ENCODE data around the gene CD96.

GRCh38 chr3:111595232-111595631 is 53.2 kb downstream of the CD96 start, which contains the start of gene ZBED2:
- TF ChIP-seq, protein P1, sequence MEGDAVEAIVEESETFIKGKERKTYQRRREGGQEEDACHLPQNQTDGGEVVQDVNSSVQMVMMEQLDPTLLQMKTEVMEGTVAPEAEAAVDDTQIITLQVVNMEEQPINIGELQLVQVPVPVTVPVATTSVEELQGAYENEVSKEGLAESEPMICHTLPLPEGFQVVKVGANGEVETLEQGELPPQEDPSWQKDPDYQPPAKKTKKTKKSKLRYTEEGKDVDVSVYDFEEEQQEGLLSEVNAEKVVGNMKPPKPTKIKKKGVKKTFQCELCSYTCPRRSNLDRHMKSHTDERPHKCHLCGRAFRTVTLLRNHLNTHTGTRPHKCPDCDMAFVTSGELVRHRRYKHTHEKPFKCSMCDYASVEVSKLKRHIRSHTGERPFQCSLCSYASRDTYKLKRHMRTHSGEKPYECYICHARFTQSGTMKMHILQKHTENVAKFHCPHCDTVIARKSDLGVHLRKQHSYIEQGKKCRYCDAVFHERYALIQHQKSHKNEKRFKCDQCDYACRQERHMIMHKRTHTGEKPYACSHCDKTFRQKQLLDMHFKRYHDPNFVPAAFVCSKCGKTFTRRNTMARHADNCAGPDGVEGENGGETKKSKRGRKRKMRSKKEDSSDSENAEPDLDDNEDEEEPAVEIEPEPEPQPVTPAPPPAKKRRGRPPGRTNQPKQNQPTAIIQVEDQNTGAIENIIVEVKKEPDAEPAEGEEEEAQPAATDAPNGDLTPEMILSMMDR (IDR thresholded peaks at IDR 0.05; ENCODE audit: insufficient read depth, low read depth, low read length), result no peak
- no peak for TF ChIP-seq EZH2 (IDR thresholded peaks at IDR 0.05; ENCODE audit: insufficient read depth, low read length)
